GM18520 (cell line): ENCODE data around the gene UGT1A6.
"Not testable (repeated sequence)": the region's sequence is repeated elsewhere in the genome, so short reads cannot be mapped to it uniquely, and the experiment has no call there.

Experiments used
- ATAC-seq: cut with Tn5 transposase; IDR thresholded peaks from one replicate; pipeline ENCODE4 v1.9.1; 2021; ENCODE audit not compliant: unreplicated experiment

The UGT1A6 gene

DNA sequence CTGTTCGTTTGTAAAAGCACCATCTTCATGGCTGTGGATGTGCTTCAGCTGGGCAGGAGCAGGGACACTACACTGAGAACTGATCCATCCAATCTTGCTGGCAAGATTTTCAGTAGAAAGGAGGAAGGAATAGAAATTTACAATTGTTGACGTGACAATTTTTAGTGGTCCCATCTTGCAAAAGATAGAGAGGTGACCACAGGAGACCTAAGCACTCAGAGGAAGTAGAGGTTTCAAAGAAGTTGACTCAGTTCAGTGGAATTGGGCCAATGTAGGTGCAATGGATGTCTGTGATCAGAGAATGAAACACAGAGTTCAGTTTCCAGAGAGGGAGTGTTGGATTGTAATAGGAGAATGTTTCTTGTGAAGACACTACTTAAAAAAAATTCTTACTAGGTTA is 21.4 kb downstream of the UGT1A6 start:
- no peak for ATAC-seq

DNA sequence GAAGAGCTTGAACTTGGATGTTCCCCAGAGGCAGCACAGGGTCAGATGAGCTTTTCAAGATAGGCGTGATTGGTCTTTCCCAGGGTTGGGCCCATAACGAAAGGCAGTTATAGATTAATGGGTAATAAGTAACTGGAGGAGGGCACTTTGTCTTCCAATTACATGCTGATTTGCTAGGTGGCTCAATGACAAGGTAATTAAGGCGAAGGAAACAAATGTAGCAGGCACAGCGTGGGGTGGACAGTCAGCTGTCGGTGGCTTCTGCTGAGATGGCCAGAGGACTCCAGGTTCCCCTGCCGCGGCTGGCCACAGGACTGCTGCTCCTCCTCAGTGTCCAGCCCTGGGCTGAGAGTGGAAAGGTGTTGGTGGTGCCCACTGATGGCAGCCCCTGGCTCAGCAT is 25.9 kb downstream of the UGT1A6 start, which contains the start of gene UGT1A4:
Gene UGT1A4, plus strand, starts transcription at position 185 of the 400 bp plus-strand sequence. Its CDS starts 85 bp downstream, at position 270.
- ATAC-seq, result no peak

DNA sequence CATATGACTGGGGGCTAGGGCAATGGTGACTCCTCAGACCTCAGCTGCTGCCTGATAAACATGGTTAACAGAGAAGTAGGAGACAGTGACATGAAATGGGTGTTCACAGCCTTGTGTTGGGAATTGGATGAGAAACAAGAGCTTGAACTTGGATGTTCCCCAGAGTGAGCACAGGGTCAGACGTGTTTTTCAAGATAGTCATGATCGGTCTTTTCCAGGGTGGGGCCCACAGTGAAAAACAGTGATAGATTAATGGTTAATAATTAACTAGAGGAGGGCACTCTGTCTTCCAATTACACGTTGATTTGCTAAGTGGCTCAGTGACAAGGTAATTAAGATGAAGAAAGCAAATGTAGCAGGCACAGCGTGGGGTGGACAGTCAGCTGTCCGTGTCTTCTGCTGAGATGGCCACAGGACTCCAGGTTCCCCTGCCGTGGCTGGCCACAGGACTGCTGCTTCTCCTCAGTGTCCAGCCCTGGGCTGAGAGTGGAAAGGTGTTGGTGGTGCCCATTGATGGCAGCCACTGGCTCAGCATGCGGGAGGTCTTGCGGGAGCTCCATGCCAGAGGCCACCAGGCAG is 36.1 kb downstream of the UGT1A6 start, which contains the start of gene UGT1A3:
Gene UGT1A3, plus strand, starts transcription at position 320 of the 579 bp plus-strand sequence. Its CDS starts 85 bp downstream, at position 405.
- no peak for ATAC-seq

DNA sequence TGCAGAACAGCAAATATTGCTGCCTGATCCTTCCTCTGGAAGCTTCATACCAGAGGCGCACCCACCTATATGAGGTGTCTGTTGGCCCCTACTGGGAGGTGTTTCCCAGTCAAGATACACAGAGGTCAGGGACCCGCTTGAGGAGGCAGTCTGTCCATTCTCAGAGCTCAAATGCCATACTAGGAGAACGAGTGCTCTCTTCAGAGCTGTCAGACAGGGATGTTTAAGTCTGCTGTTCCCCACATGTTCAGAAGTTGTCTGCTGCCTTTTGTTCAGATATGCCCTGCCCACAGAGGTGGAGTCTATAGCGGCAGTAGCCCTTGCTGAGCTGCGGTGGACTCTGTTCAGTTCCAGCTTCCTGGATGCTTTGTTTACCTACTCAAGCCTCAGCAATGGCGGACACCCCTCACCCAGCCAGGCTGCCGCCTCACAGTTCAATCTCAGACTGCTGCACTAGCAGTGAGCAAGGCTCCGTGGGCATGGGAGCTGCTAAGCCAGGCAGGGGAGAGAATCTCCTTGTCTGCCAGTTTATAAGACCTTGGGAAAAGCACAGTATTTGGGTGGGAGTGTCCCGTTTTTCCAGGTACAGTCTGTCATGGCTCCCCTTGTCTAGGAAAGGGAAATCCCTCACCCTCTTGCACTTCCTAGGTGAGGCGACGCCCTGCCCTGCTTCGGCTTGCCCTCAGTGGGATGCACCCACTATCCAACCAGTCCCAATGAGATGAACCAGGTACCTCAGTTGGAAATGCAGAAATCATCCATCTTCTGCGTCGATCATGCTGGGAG is 44.4 kb downstream of the UGT1A6 start:
- not testable (repeated sequence) for ATAC-seq

DNA sequence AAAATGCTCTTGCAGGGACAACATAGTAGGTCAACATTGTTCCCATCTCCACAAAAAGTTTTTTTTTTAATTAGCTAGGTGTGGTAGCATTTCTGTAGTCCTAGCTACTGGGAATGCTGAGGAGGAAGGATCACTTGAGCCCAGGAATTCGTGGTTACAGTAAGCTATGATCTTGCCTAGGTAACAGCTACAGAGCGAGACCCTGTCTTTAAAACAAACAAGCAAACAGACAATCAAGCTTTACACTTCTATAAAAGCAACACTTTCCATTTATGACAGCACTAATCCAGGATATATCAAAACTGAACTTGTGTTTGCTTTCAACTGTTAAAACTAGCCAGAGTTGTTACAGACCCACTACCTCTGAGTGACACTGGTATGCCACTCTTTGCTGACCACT is 48.2 kb downstream of the UGT1A6 start:
- no peak for ATAC-seq

DNA sequence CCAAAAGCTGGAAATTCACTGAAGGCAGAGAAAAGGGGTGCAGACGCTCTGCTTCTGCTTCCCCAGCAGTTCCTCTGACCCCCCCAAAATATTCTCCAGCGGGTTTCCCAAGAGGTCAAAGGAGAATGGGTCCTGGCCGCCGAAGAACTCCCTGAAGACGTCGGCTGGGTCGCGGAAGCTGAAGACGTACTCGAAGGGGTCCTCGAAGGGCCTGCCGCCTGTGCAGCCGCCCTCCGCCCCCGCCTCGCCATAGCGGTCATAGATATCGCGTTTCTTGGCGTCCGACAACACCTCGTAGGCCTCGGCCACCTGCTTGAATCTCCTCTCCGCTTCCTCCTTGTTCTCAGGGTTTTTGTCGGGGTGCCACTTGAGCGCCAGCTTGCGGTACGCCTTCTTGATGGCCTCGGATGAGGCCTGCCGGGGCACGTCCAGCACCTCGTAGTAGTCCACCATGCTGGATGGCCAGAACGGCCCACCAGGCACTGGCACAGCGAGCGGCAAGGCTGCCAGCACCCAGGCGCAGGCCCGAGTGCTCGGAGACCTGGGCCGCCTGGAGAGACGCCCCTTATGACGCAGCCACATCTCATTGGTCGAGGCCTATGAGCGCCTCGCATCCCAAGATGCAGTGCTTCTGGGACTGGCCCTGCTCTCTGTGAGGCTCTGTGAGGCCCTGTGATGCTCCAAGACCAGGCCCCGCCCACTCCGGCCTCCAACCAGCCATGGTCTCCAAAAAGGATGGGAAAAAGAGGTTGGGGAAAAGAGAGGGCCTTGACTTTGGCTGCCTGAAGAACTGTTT is 51.0 kb downstream of the UGT1A6 start:
- ATAC-seq, result no peak

DNA sequence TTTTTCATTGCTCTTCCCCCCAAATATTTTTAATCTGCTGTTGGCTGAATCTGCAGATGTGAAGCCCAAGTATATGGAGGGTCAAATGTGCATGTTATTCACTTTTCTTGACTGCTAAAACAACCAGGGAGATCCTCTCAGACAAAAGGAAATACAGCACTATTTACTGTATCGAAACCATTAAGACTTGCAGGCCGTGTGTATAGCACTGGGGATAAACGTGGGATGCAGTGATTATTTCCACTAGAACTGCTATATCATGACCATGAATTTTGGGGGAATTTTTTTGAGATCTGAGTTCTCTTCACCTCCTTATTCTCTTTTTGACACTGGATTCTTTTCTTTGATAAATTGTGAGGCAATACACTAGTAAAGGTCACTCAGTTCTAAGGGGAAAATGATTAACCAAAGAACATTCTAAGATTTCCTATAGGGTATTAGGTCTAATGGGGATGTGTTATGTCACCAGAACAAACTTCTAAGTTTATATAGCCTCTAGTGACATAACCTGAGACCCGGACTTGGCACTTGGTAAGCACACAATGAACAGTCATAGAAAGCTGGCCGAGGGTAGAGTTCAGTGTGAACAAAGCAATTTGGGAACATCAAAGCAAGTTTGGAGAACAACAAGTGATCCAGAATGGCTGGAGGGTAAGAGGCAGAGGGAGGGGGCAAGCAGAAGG is 52.5 kb downstream of the UGT1A6 start:
- ATAC-seq, result no peak

DNA sequence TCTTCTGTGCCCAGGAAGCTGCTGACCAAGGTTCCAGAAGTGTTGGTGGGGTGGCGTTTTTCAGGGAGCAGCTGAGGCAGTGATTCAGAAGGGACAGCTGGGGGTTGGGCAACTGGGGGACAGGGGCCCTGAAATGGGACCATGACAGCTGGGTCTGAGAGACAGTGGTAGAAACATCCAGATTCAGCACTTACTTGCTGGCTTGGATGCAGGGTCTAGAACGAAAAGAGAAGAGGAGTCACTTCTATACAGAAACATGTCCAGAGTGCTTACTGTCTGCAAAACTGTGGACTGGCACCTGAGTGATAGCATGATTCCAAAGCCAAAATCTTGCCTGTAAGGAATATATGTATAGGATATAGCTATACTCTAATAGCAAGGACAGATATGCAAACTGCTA is 53.1 kb downstream of the UGT1A6 start:
- not testable (repeated sequence) for ATAC-seq

DNA sequence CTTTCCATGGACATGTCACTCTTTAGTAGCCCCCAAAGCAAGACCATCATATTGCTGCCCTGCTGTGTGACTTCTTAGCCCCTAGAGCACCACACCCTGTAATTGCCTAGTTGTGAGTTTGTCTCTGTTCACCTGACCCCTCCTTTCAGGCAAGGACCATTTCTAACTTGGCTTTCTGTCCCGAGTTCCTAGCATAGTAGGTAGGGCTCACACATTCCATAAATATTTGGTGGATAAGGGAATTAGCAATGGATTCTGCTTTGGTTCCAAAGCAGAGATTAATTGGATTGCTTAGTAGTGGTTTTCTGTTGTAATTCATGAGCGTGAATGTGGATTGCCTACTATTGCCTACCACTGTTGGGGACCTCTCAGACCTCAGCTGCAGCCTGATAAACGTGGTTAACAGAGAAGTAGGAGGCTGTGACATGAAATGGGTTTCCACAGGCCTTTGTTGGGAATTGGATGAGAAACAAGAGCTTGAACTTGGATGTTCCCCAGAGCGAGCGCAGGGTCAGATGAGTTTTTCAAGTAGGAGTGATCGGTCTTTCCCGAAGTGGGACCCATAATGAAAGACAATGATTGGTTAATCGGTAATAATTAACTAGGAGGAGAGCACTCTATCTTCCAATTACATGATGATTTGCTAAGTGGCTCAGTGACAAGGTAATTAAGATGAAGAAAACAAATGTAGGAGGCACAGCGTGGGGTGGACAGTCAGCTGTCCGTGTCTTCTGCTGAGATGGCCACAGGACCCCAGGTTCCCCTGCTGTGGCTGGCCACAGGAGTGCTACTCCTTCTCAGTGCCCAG is 54.0 kb downstream of the UGT1A6 start:
- no peak for ATAC-seq

DNA sequence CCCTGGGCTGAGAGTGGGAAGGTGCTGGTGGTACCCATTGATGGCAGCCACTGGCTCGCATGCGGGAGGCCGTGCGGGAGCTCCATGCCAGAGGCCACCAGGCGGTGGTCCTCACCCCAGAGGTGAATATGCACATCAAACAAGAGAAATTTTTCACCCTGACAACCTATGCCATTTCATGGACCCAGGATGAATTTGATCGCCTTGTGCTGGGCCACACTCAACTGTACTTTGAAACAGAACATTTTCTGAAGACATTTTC is 54.5 kb downstream of the UGT1A6 start:
- ATAC-seq, result no peak

DNA sequence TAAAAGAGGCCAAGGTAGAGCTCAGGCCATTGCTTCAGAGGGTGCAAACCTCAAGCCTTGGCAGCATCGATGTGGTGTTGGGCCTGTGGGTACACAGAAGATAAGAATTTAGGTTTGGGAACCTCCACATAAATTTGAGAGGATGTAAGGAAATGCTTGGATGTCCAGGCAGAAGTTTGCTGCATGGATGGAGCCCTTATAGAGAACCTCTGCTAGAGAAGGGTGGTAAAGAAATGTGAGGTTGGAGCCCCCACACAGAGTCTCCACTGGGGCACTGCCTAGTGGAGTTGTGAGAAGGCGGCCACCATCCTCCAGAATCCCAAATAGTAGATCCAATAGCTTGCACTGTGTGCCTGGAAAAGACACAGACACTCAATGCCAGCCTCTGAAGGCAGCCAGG is 58.0 kb downstream of the UGT1A6 start:
- ATAC-seq, result not testable (repeated sequence)

DNA sequence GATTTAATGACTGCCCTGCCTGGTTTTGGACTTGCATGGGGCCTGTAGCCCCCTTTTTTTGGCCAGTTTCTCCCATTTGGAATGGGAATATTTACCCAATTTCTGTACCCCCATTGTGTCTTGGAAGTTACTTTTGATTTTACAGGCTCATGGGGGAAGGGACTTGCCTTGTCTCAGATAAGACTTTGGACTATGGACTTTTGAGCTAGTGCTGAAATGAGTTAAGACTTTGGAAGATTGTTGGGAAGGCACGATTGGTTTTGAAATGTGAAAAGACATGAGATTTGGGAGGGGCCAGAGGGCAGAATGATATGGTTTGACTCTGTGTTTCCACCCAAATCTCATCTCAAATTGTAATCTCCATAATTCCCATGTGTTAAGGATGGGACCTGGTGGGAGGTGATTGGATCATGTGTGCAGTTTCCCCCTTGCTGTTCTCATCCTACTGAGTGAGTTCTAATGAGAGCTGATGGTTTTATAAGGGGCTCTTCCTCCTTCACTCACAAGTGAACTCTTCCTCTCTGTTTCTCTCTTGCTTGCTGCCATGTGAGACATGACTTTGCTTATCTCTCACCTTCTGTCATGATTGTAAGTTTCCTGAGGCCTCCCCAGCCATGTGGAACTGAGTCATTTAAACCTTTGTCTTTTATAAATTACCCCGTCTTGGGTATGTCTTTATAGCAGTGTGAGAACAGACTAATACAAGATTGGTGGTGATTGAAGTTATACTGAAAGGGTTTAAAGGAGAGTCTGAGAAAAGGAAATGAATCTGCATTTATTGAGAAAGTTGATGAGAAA is 58.7 kb downstream of the UGT1A6 start:
- ATAC-seq, result not testable (repeated sequence)

DNA sequence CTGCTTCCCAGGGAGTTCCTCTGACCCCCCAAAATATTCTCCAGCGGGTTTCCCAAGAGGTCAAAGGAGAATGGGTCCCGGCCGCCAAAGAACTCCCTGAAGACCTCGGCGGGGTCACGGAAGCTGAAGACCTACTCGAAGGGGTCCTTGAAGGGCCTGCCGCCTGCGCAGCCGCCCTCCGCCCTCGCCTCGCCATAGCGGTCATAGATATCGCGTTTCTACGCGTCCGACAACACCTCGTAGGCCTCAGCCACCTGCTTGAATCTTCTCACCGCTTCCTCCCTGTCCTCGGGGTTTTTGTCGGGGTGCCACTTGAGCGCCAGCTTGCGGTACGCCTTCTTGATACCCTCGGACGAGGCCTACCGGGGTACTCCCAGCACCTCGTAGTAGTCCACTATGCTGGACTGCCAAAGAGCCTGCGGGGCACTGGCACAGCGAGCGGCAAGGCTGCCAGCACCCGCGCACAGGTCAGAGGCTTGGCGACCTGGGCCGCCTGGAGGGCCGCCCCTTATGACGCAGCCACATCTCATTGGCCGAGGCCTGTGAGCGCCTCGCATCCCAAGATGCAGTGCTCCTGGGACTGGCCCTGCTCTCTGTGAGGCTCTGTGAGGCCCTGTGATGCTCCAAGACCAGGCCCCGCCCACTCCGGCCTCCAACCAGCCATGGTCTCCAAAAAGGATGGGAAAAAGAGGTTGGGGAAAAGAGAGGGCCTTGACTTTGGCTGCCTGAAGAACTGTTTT is 62.4 kb downstream of the UGT1A6 start:
- ATAC-seq, result no peak

DNA sequence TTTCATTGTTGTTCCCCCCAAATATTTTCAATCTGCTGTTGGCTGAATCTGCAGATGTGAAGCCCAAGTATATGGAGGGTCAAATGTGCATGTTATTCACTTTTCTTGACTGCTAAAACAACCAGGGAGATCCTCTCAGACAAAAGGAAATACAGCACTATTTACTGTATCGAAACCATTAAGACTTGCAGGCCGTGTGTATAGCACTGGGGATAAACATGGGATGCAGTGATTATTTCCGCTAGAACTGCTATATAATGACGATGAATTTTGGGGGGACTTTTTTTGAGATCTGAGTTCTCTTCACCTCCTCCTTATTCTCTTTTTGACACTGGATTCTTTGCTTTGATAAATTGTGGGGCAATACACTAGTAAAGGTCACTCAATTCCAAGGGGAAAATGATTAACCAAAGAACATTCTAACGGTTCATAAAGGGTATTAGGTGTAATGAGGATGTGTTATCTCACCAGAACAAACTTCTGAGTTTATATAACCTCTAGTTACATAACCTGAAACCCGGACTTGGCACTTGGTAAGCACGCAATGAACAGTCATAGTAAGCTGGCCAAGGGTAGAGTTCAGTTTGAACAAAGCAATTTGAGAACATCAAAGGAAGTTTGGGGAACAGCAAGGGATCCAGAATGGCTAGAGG is 63.9 kb downstream of the UGT1A6 start:
- ATAC-seq, result no peak

DNA sequence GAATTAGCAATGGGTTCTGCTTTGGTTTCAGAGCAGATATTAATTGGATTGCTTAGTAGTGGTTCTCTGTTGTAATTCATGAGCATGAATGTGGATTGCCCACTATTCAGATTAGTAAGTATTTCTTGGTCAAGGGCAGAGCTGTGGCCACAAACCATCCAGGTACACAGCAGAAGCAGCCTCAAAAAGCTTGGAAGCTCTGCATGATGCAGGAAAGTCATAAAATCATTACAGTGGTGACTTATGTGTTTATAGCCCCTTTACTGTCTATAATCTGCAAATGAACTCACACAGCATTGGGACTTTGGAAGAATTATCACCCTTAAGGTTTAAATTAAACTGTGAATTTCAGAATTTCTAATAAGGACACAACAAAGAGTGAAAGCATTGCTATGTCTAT is 65.5 kb downstream of the UGT1A6 start:
- ATAC-seq, result no peak

DNA sequence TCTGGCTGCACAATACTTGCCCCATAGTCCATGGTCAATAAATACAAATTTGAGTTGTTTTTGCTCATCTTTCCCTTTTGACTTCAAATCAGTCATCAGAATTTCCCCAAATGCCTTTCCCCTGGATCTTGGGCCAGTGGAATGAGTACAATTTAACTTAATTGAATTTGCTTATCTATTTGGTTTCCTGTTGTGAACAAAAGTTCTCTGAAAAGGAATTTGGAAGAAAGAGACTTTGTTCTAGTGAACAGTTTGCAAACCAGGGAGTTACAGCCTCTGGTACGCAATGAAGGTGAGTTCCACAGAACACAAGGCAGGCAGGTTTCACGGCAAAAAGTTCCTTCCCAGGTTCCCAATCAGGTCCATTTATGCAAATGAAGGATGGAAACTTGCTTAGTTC is 66.2 kb downstream of the UGT1A6 start:
- no peak for ATAC-seq

DNA sequence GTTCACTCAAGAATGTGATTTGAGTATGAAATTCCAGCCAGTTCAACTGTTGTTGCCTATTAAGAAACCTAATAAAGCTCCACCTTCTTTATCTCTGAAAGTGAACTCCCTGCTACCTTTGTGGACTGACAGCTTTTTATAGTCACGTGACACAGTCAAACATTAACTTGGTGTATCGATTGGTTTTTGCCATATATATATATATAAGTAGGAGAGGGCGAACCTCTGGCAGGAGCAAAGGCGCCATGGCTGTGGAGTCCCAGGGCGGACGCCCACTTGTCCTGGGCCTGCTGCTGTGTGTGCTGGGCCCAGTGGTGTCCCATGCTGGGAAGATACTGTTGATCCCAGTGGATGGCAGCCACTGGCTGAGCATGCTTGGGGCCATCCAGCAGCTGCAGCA is 67.4 kb downstream of the UGT1A6 start, which contains the start of gene UGT1A1:
Gene UGT1A1, plus strand, starts transcription at position 228 of the 400 bp plus-strand sequence. Its CDS starts 18 bp downstream, at position 246.
- no peak for ATAC-seq

DNA sequence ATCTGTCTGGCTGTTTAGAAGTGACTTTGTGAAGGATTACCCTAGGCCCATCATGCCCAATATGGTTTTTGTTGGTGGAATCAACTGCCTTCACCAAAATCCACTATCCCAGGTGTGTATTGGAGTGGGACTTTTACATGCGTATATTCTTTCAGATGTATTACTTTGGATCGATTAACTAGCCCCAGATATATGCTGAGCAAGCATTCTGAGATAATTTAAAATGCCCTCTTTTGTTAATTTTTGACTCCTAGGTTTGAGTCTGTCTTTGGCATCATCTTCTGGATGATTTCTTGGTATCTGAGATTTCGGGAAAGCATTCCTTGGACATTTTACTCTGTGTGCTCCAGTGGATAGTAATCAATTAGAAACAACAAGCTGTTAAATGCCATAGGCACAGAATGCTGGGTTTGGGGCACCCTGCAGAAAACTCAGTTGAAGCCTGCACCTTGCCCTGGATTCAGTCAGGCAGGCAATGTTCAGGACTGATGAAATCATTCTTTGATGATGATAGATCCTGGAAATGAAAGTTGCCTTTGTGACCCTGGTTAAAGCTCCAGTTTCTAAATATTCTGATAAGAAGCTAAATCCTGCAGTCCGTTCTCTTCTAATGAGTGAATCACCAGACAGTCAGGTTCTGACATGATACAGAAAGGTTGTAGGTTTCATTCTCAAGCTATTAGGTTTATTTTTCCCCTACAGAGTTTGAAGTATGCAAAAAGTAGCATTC is 68.5 kb downstream of the UGT1A6 start:
- no peak for ATAC-seq
